GM12878 (cell line): ENCODE data around the gene OTUD3. TPM values are rescaled to one million over a fixed set of nuclear protein-coding genes. Genes with fewer than 3 reads are reported as not detected.

Experiments
- ATAC-seq: fragments of 200-7000 bp; cut with Tn5 transposase; 3 replicates; pipeline ENCODE4 v1.9.1; 2020; ENCODE audit warnings: mild to moderate bottlenecking, moderate library complexity
- BruUV-seq: library from RNA; stranded (reverse); fragments of 400-500 nt; replicated peaks from 2 replicates; lab custom pipeline; 2021; lab: Mats Ljungman, UMichigan
- CTCF ChIA-PET: fragments of 300-600 bp; sonication (Branson Sonifier 250); formaldehyde crosslinking; extraction: SDS; loops from one replicate; lab custom pipeline; 2021; ENCODE audit warnings: inconsistent platforms; lab: Yijun Ruan, JAX
- POLR2A ChIA-PET: fragments of 350-600 bp; formaldehyde crosslinking; extraction: SDS; loops from one replicate; lab custom pipeline; 2021; ENCODE audit warnings: inconsistent platforms; lab: Charles Lee
- RAD21 ChIA-PET: fragments of 300-600 bp; sonication (Branson Sonifier 250); formaldehyde crosslinking; loops from one replicate; lab custom pipeline; 2023; ENCODE audit warnings: antibody characterized with exemption; ENCODE audit not compliant: unreplicated experiment; lab: Charles Lee
- SMC1A ChIA-PET: fragments of 300-600 bp; sonication (Branson Sonifier 250); formaldehyde crosslinking; loops from one replicate; lab custom pipeline; 2023; ENCODE audit not compliant: unreplicated experiment, uncharacterized antibody; lab: Charles Lee
- DNase-seq: peaks from one replicate; pipeline ENCODE4 v3.0.0-alpha.2; 2011; ENCODE audit warnings: low read depth, low spot score
- FAIRE-seq: peaks from 3 replicates; lab custom pipeline; 2011; peaks lifted over from hg19 to GRCh38; lab: Jason Lieb, UNC
- H2AFZ ChIP-seq: 2 replicates; pipeline ENCODE4 v1.6.0; 2011; ENCODE audit warnings: low read depth, low read length, control low read depth; ENCODE audit not compliant: control insufficient read depth
- H3K27ac ChIP-seq: 2 replicates; pipeline ENCODE4 v1.5.1; 2011; ENCODE audit warnings: control low read depth; ENCODE audit not compliant: control insufficient read depth, insufficient read depth
- H3K27me3 ChIP-seq, 2 experiments: replicated peaks in 1 of 2; 2 replicates each; pipeline versions ENCODE4 v1.6.0 to v1.6.1; 2011; ENCODE audit warnings: low read length in 1 of 2; ENCODE audit not compliant: control insufficient read depth in 2 of 2, insufficient read depth in 2 of 2
- H3K36me3 ChIP-seq, 2 experiments: 2 replicates each; pipeline ENCODE4 v1.5.1; 2011; ENCODE audit warnings: low read length in 1 of 2; ENCODE audit not compliant: control insufficient read depth in 2 of 2, insufficient read depth in 2 of 2
- H3K4me1 ChIP-seq: 2 replicates; pipeline ENCODE4 v1.6.1; 2011; ENCODE audit warnings: mild to moderate bottlenecking, low read length, moderate library complexity, mixed read lengths; ENCODE audit not compliant: control insufficient read depth, insufficient read depth
- H3K4me2 ChIP-seq: 2 replicates; pipeline ENCODE4 v1.6.0; 2011; ENCODE audit warnings: control low read depth; ENCODE audit not compliant: control insufficient read depth, insufficient read depth
- H3K4me3 ChIP-seq: fragments of 200-600 bp; sonication (generic); 2 replicates; pipeline ENCODE4 v1.5.1; 2016
- H3K79me2 ChIP-seq: 2 replicates; pipeline ENCODE4 v1.6.0; 2011; ENCODE audit warnings: low read length; ENCODE audit not compliant: control insufficient read depth, insufficient read depth
- H3K9ac ChIP-seq: 2 replicates; pipeline ENCODE4 v1.8.0; 2011; ENCODE audit warnings: low read length, control low read depth, mixed read lengths; ENCODE audit not compliant: control insufficient read depth, insufficient read depth
- H3K9me3 ChIP-seq: replicated peaks from 3 replicates; pipeline ENCODE4 v1.5.1; 2011; ENCODE audit warnings: mild to moderate bottlenecking, low read length; ENCODE audit not compliant: control insufficient read depth, insufficient read depth
- H4K20me1 ChIP-seq: 2 replicates; pipeline ENCODE4 v1.6.0; 2011; ENCODE audit not compliant: control insufficient read depth, insufficient read depth
- CREB1 ChIP-seq: IDR thresholded peaks from 2 replicates; pipeline ENCODE4 v1.6.1; 2012; ENCODE audit warnings: low read depth, mild to moderate bottlenecking, inconsistent platforms
- FOS ChIP-seq: IDR thresholded peaks from 3 replicates; pipeline ENCODE4 v1.6.1; 2011; ENCODE audit warnings: borderline replicate concordance; ENCODE audit not compliant: insufficient read length; ENCODE audit errors: extremely low read depth
- GABPA ChIP-seq: IDR thresholded peaks from 2 replicates; pipeline ENCODE4 v1.6.1; 2014; ENCODE audit warnings: antibody characterized with exemption, low read depth, mild to moderate bottlenecking, inconsistent platforms
- HCFC1 ChIP-seq: fragments of 150-350 bp; IDR thresholded peaks from 2 replicates; pipeline ENCODE4 v1.6.1; 2014; ENCODE audit warnings: low read length
- JUND ChIP-seq: IDR thresholded peaks from 2 replicates; pipeline ENCODE4 v1.6.1; 2012; ENCODE audit warnings: low read depth, mild to moderate bottlenecking, low read length, improper control_type of control experiment, moderate library complexity
- KAT2A ChIP-seq: conservative IDR thresholded peaks from 2 replicates; pipeline ENCODE4 v1.6.1; 2011; ENCODE audit warnings: low read depth, low read length; ENCODE audit not compliant: control insufficient read depth
- MEF2B ChIP-seq: fragments of 450-650 bp; IDR thresholded peaks from 2 replicates; pipeline ENCODE4 v1.6.1; 2018; ENCODE audit warnings: mild to moderate bottlenecking, moderate library complexity; ENCODE audit not compliant: partially characterized antibody, poor library complexity, severe bottlenecking
- SMAD1 ChIP-seq: fragments of 450-650 bp; IDR thresholded peaks from 2 replicates; pipeline ENCODE4 v1.6.1; 2018; ENCODE audit warnings: mild to moderate bottlenecking, low read depth; ENCODE audit not compliant: partially characterized antibody
- SREBF1 ChIP-seq: IDR thresholded peaks from 2 replicates; pipeline ENCODE4 v1.6.1; 2012; ENCODE audit warnings: mild to moderate bottlenecking, low read length
- STAT3 ChIP-seq: IDR thresholded peaks from 2 replicates; pipeline ENCODE4 v1.6.1; 2011; ENCODE audit warnings: low read depth, low read length, improper control_type of control experiment
- WGBS: methylation state at CpG from one replicate; pipeline ENCODE4 v1.1.6; 2016; ENCODE audit warnings: low lambda C conversion rate; ENCODE audit not compliant: insufficient replicate concordance, insufficient coverage; ENCODE audit errors: missing lambda C conversion rate; 5-methylcytosine and 5-hydroxymethylcytosine counted together
- in situ Hi-C: fragments of 300-500 bp; cut with MboI; formaldehyde crosslinking; loops from 9 replicates; pipeline ENCODE4 v1.14.3; 2018; ENCODE audit warnings: mixed read lengths
- intact Hi-C: fragments of 100-400 bp; cut with micrococcal nuclease; formaldehyde crosslinking; loops from one replicate; pipeline ENCODE4 v1.14.2; 2022; ENCODE audit not compliant: unreplicated experiment
- polyA plus RNA-seq, 11 experiments: library from polyadenylated mRNA; depleted of rRNA in 4 of 11; unstranded in 6 of 11; stranded (reverse) in 5 of 11; fragments of >200 nt; fragmentation: Nextera tagmentation in 4 of 11; fragmentation: Illumina TruSeq in 1 of 11; extraction: Ambion mirVana in 4 of 11; extraction: Trizol in 1 of 11; gene quantifications; 1 replicate in 1 of 11; 2 replicates in 10 of 11; pipeline versions ENCODE4 v1.2.1 to v1.2.3, GENCODE V29; 2011 to 2016; ENCODE audit warnings: inconsistent platforms in 2 of 11, missing spikeins in 2 of 11, low read depth in 1 of 11
- total RNA-seq, 4 experiments: library from RNA; depleted of rRNA in 3 of 4; stranded (reverse); fragments of >200 nt in 3 of 4; fragmentation: Illumina TruSeq in 1 of 4; extraction: Trizol in 1 of 4; gene quantifications; 2 replicates each; pipeline versions ENCODE4 v1.2.1 to v1.2.3, GENCODE V29; 2013 to 2021
- TF ChIP-seq, protein P1 (sequence below): fragments of 450-650 bp; IDR thresholded peaks from 2 replicates; pipeline ENCODE4 v1.6.1; 2017; ENCODE audit warnings: borderline replicate concordance
- TF ChIP-seq, protein P2 (sequence below): IDR thresholded peaks from 2 replicates; pipeline ENCODE4 v1.6.1; 2011; ENCODE audit warnings: mild to moderate bottlenecking, low read depth, low read length, moderate library complexity; ENCODE audit not compliant: insufficient replicate concordance
- TF ChIP-seq, protein P3 (sequence below): fragments of 150-350 bp; IDR thresholded peaks from 2 replicates; pipeline ENCODE4 v1.6.1; 2016; ENCODE audit warnings: low read depth, low read length
- TF ChIP-seq, protein P4 (sequence below): fragments of 450-650 bp; formaldehyde crosslinking; IDR thresholded peaks from 2 replicates; pipeline ENCODE4 v1.5.0; 2022; ENCODE audit warnings: mild to moderate bottlenecking, missing genetic modification characterization

Gene OTUD3
- total and polyA plus RNA-seq, 10 of the 15 experiments (the other 5 are each of a cell fraction or from before 2014, with no cell fraction given): 0.77 to 8.9 (median 4.8) TPM

DNA sequence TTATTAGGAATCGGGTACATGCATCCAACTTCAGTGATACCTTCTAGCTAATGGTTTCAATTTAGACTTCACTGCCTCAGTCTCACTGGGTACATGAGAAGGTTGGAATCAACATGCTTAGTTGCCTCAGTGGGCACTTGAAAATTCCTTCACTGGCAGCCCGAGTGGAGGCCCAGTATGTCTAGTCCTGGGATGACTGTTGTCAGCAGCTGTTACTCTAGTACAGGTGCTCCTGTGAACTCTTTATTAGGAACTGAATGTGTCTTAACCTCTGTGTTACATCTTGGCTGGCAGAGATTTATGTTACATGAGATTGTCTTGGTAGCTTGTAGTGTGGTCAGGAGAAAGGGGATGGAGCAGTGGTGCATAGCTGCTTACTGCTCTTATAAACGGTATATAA, 27.8 kb downstream of the OTUD3 start:
- Histone ChIP-seq H3K9me3 (no peaks in the 10 kb centered on the region), H3K27ac (no peak overlapping the region), H4K20me1 (no peaks in the 10 kb centered on the region), H2AFZ (no peak overlapping the region), H3K4me2 (no peak overlapping the region), H3K9ac (no peak overlapping the region), H3K27me3 (no peaks in the 10 kb centered on the region), H3K36me3 (peaks cover 16 to 36% of the 10 kb centered on the region in 2 experiments), H3K4me1 (no peaks in the 10 kb centered on the region), H3K4me3 (no peak overlapping the region), H3K79me2 (no peaks in the 10 kb centered on the region)
- RAD21 ChIA-PET: interaction anchor here (0.5 to 0.8 kb wide), 2 partner anchors 242 to 303 kb away, joined by 3 to 4 read pairs; no protein-coding TSS in a partner anchor
- no peak for DNase-seq
- intact Hi-C loops: no loop called here
- POLR2A ChIA-PET: no interaction called here
- CTCF ChIA-PET: interaction anchor here (1.1 to 2.0 kb wide), 5 partner anchors 12 to 286 kb away, joined by 3 to 5 read pairs (median 3); partner anchors contain the start of genes OTUD3 and PLA2G2E
- FAIRE-seq: no peak
- SMC1A ChIA-PET: no interaction called here
- no peak for ATAC-seq
- whole genome bisulfite sequencing: 71% methylated on average over 3 of the region's 3 CpGs
- no TSS peak for BruUV-seq
- in situ Hi-C loops: loop anchor here (10.0 kb wide), 1 partner anchor 585 kb away; no protein-coding TSS in a partner anchor
- TF ChIP-seq, protein P1, sequence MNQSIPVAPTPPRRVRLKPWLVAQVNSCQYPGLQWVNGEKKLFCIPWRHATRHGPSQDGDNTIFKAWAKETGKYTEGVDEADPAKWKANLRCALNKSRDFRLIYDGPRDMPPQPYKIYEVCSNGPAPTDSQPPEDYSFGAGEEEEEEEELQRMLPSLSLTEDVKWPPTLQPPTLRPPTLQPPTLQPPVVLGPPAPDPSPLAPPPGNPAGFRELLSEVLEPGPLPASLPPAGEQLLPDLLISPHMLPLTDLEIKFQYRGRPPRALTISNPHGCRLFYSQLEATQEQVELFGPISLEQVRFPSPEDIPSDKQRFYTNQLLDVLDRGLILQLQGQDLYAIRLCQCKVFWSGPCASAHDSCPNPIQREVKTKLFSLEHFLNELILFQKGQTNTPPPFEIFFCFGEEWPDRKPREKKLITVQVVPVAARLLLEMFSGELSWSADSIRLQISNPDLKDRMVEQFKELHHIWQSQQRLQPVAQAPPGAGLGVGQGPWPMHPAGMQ: no peak
- no peak for TF ChIP-seq FOS
- TF ChIP-seq, protein P2, sequence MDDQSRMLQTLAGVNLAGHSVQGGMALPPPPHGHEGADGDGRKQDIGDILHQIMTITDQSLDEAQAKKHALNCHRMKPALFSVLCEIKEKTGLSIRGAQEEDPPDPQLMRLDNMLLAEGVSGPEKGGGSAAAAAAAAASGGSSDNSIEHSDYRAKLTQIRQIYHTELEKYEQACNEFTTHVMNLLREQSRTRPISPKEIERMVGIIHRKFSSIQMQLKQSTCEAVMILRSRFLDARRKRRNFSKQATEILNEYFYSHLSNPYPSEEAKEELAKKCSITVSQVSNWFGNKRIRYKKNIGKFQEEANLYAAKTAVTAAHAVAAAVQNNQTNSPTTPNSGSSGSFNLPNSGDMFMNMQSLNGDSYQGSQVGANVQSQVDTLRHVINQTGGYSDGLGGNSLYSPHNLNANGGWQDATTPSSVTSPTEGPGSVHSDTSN: no peak
- TF ChIP-seq KAT2A: no peak
- TF ChIP-seq SREBF1: no peak
- TF ChIP-seq JUND: no peak
- no peak for TF ChIP-seq CREB1
- no peak for TF ChIP-seq HCFC1
- TF ChIP-seq STAT3: no peak
- no peak for TF ChIP-seq MEF2B
- TF ChIP-seq, protein P3, sequence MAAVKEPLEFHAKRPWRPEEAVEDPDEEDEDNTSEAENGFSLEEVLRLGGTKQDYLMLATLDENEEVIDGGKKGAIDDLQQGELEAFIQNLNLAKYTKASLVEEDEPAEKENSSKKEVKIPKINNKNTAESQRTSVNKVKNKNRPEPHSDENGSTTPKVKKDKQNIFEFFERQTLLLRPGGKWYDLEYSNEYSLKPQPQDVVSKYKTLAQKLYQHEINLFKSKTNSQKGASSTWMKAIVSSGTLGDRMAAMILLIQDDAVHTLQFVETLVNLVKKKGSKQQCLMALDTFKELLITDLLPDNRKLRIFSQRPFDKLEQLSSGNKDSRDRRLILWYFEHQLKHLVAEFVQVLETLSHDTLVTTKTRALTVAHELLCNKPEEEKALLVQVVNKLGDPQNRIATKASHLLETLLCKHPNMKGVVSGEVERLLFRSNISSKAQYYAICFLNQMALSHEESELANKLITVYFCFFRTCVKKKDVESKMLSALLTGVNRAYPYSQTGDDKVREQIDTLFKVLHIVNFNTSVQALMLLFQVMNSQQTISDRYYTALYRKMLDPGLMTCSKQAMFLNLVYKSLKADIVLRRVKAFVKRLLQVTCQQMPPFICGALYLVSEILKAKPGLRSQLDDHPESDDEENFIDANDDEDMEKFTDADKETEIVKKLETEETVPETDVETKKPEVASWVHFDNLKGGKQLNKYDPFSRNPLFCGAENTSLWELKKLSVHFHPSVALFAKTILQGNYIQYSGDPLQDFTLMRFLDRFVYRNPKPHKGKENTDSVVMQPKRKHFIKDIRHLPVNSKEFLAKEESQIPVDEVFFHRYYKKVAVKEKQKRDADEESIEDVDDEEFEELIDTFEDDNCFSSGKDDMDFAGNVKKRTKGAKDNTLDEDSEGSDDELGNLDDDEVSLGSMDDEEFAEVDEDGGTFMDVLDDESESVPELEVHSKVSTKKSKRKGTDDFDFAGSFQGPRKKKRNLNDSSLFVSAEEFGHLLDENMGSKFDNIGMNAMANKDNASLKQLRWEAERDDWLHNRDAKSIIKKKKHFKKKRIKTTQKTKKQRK: no peak
- TF ChIP-seq GABPA: no peak
- TF ChIP-seq, protein P4, sequence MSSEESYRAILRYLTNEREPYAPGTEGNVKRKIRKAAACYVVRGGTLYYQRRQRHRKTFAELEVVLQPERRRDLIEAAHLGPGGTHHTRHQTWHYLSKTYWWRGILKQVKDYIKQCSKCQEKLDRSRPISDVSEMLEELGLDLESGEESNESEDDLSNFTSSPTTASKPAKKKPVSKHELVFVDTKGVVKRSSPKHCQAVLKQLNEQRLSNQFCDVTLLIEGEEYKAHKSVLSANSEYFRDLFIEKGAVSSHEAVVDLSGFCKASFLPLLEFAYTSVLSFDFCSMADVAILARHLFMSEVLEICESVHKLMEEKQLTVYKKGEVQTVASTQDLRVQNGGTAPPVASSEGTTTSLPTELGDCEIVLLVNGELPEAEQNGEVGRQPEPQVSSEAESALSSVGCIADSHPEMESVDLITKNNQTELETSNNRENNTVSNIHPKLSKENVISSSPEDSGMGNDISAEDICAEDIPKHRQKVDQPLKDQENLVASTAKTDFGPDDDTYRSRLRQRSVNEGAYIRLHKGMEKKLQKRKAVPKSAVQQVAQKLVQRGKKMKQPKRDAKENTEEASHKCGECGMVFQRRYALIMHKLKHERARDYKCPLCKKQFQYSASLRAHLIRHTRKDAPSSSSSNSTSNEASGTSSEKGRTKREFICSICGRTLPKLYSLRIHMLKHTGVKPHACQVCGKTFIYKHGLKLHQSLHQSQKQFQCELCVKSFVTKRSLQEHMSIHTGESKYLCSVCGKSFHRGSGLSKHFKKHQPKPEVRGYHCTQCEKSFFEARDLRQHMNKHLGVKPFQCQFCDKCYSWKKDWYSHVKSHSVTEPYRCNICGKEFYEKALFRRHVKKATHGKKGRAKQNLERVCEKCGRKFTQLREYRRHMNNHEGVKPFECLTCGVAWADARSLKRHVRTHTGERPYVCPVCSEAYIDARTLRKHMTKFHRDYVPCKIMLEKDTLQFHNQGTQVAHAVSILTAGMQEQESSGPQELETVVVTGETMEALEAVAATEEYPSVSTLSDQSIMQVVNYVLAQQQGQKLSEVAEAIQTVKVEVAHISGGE (CRISPR knock-in tag): no peak
- no peak for TF ChIP-seq SMAD1
